Choroid plexus epithelial cell (primary cell): ENCODE measurements around the gene CFC1B.
"Not testable (repeated sequence)": the region's sequence is repeated elsewhere in the genome, so short reads cannot be mapped to it uniquely, and the experiment has no call there.

ENCODE experiments used
- DNase-seq: peaks from one replicate; pipeline ENCODE4 v3.0.0-alpha.2; 2010; ENCODE audit warnings: low read depth
- H3K4me3 ChIP-seq: 2 replicates; pipeline ENCODE4 v1.5.1; 2011; ENCODE audit warnings: low read depth, mild to moderate bottlenecking, control low read depth, low read length, moderate library complexity

Gene CFC1B

DNA sequence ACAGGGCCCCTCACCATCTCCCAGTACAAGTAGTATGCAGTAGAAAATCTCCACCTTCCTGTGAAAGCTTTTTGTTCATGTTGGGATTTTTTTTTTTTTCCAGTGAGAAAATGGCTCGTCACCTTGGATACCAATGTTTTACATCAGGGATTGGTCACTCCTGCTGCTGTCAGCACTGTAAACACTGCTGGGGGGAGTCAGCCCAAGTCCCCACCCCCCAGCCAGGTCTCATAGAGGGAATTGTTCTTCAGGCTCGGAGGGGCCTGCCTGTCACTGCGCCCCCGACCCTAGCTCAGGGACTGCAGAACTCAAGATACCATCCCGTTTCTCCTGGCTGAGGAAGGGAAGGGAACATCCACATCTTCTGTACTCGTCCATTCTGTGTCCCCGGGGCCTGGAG lies at the start of gene CFC1B:
Gene CFC1B, plus strand, starts transcription at position 231 of the 400 bp plus-strand sequence. CDS start 263 bp downstream, outside the sequence.
- DNase-seq, H3K4me3 ChIP-seq: not testable (repeated sequence)

GRCh38 chr2:130491073-130491472 lies 29.9 kb upstream of the CFC1B start:
- not testable (repeated sequence) for H3K4me3 ChIP-seq, DNase-seq

- H3K4me3 ChIP-seq, DNase-seq: not testable (repeated sequence)
These were observed 11.8 kb upstream of the CFC1B start, which contains the start of gene POTEI for GRCh38 chr2:130509228-130509627. POTEI (minus strand) TSS chr2:130509328; CDS start chr2:130509235, 93 bp downstream.

- H3K4me3 ChIP-seq, DNase-seq: not testable (repeated sequence)
These were observed 9.9 kb upstream of the CFC1B start for GRCh38 chr2:130510807-130511746.

GRCh38 chr2:130511747-130512451 lies 9.1 kb upstream of the CFC1B start:
- not testable (repeated sequence) for H3K4me3 ChIP-seq

DNA sequence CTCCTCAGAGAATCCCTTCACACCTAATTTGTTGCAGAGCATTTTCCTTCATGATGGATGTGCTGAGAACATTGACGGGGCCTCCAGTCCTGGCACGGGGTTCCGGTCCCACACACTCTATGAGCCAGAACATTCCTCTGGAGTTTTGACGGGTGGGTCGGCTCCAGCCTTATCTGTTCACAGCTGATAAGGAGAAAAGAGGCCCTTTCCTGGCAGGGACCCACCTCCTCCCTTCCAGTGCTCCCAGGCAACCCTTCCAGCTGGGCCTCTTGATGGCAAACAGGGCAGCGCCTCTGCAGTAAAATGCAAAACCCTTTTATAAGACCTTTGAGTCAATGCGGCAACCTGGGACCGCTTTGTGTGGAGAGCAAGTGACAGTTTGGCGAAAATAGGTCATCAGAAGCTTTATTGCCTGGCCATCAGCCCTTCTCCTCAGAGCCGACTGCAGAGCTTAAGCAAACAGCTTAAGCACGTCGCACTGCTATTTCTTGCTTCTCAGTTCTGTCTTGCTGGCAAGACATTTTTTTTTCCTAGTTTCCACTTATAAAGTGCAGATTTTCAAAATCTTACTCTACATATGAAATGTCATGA lies 2.4 kb upstream of the CFC1B start:
- not testable (repeated sequence) for H3K4me3 ChIP-seq, DNase-seq

More at GRCh38 chr2:130511747-130512451, 9.1 kb upstream of the CFC1B start:
- DNase-seq, result not testable (repeated sequence)

GRCh38 chr2:130522390-130522789 lies 1.4 kb downstream of the CFC1B start:
- not testable (repeated sequence) for DNase-seq

GRCh38 chr2:130527365-130527967 lies 6.4 kb downstream of the CFC1B start:
- not testable (repeated sequence) for H3K4me3 ChIP-seq, DNase-seq

More at GRCh38 chr2:130522390-130522789, 1.4 kb downstream of the CFC1B start:
- not testable (repeated sequence) for H3K4me3 ChIP-seq

- not testable (repeated sequence) for H3K4me3 ChIP-seq
These were observed 8.5 kb downstream of the CFC1B start for GRCh38 chr2:130529545-130529944.

GRCh38 chr2:130530212-130530611 lies 9.2 kb downstream of the CFC1B start:
- not testable (repeated sequence) for DNase-seq, H3K4me3 ChIP-seq

More at GRCh38 chr2:130529545-130529944, 8.5 kb downstream of the CFC1B start:
- not testable (repeated sequence) for DNase-seq

DNA sequence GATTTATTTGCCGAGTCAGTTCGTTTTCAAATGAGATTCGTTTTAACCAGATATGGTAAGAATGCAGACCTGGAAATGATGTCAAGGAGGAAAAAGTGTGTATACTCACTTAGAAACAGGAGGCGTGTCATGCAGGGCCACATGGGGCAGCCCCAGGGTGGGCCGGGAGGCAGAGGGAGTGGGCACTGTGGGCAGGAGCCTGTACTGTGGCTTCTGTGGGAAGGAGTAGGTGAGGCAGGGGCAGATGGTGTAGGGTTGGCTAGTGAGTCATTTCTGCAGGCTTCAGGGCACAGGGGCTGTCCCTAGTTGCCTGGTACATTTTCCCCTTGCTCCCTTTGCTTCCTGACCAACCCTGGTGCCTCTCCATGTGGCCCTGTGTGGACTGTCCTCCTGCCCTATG lies 10.2 kb downstream of the CFC1B start:
- DNase-seq, H3K4me3 ChIP-seq: not testable (repeated sequence)

DNA sequence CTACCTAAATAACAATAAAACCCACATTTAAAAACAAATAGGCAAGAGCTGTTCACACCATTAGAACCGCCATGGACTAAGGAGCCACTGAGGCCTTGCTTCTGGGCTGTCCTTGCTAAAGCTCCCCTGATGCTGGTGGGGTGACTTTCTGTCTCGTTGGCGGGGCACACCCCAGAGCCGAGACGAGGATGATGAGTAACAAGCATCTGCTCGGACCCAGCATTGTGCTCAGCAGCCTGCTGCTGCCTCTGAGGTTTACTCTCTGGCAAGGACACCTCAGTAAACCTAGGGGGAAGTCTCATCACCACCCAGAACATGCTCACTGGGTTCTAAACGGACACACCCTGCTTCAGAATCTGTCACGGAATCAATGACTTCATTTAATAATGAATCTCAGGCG lies 10.7 kb downstream of the CFC1B start:
- not testable (repeated sequence) for H3K4me3 ChIP-seq, DNase-seq

DNA sequence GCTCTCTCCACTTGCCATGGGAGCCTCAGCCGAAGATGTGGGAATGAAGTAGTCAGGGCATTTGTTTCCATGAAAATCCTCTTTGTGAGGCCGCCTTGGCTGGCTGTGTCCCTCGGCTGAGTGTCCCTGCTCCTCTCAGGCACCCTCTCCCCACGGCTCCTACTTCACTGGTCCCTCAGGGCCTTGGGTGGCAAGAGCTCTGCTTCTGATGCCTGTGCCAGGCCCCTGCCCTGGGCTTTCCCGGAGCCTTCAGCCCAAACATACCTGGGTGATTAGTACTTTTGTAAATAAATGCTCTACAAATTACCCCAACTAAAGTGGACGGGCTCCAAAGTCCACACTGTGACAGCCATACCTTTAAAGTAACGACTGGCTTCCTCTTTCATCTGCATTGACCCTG lies 15.6 kb downstream of the CFC1B start:
- not testable (repeated sequence) for DNase-seq, H3K4me3 ChIP-seq

DNA sequence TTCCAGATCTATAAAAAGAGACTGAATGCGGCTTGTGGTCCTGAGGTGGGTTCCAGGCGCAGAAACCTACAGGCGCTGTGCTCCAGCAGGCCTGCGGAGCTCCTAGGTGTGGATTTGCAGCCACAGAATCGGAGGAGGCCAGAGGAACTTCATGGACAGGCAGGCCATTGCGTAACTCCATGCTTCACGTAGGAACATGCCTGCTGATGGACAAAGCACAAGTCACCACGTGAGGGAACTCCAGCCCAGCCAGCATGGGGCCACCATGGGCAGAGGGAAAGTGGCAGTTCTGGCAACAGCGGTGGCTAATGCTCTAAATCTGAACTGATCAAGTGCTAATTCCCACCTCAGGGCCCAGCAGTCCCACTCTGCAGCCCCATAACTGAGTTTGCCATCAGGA lies 17.2 kb downstream of the CFC1B start:
- not testable (repeated sequence) for H3K4me3 ChIP-seq, DNase-seq

DNA sequence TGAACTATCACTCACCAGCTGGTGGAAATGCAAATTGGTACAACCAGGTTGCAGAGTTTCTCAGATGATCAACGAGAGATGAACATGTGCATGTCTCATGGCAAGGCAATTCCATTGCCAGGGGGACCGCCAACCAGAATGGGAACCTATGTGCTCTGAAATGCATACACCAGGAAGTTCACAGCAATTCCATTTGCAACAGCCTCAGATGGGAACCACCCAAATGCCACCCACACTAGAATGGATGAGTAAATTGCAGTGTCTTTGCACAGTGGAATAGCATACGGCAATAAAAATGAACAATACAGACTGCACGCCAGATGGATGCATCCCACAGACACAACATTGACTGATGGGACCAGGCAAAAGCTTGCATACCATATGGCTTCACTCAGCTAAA lies 21.8 kb downstream of the CFC1B start:
- not testable (repeated sequence) for DNase-seq

GRCh38 chr2:130543785-130544528 lies 22.9 kb downstream of the CFC1B start:
- not testable (repeated sequence) for DNase-seq, H3K4me3 ChIP-seq

More for the DNA sequence above, 21.8 kb downstream of the CFC1B start:
- not testable (repeated sequence) for H3K4me3 ChIP-seq

GRCh38 chr2:130544978-130545377 lies 24.0 kb downstream of the CFC1B start:
- not testable (repeated sequence) for DNase-seq, H3K4me3 ChIP-seq

GRCh38 chr2:130548418-130548817 lies 27.4 kb downstream of the CFC1B start:
- DNase-seq, H3K4me3 ChIP-seq: not testable (repeated sequence)
